Prostate gland (tissue), 2 donors: ENCODE results near the gene CDH8. TPM values are rescaled to one million over a fixed set of nuclear protein-coding genes. Genes with fewer than 3 reads are reported as not detected.

ENCODE experiments used
- DNase-seq: peaks from one replicate; pipeline ENCODE4 v3.0.0-alpha.2; 2019; ENCODE audit warnings: low spot score
- H3K27ac ChIP-seq, 2 donors: fragments of 200-600 bp; sonication (generic); 2 replicates each; pipeline ENCODE4 v1.5.1; 2017 to 2019
- H3K27me3 ChIP-seq: fragments of 200-600 bp; sonication (generic); replicated peaks from 2 replicates; pipeline ENCODE4 v1.5.1; 2019; ENCODE audit not compliant: insufficient read depth
- H3K36me3 ChIP-seq, 2 donors: fragments of 200-600 bp; sonication (generic); 1 replicate in 1 of 2; 2 replicates in 1 of 2; pipeline versions ENCODE4 v1.5.1 to v1.8.1; 2017 to 2019
- H3K4me1 ChIP-seq: fragments of 200-600 bp; sonication (generic); replicated peaks from 2 replicates; pipeline ENCODE4 v1.5.1; 2019
- H3K4me3 ChIP-seq, 2 donors: fragments of 200-600 bp; sonication (generic); 2 replicates each; pipeline ENCODE4 v1.5.1; 2017 to 2019
- H3K9me3 ChIP-seq: fragments of 200-600 bp; sonication (generic); 2 replicates; pipeline ENCODE4 v1.5.1; 2017
- CTCF ChIP-seq, 4 experiments: fragments of 200-600 bp in 2 of 4; fragments of 450-650 bp in 2 of 4; sonication (generic) in 2 of 4; IDR thresholded peaks; 1 replicate in 3 of 4; 2 replicates in 1 of 4; pipeline ENCODE4 v1.5.1; 2016 to 2019; ENCODE audit warnings: antibody characterized with exemption in 4 of 4, mild to moderate bottlenecking in 2 of 4, moderate library complexity in 2 of 4
- POLR2A ChIP-seq: fragments of 450-650 bp; IDR thresholded peaks from one replicate; pipeline ENCODE4 v1.6.1; 2016; ENCODE audit warnings: antibody characterized with exemption, mild to moderate bottlenecking
- POLR2AphosphoS5 ChIP-seq: sonication (generic); formaldehyde crosslinking; IDR thresholded peaks from one replicate; pipeline ENCODE4 v1.6.1; 2017; ENCODE audit warnings: antibody characterized with exemption
- whole genome bisulfite sequencing: methylation state at CpG from one replicate; pipeline ENCODE4 v1.1.5; 2018; 5-methylcytosine and 5-hydroxymethylcytosine counted together
- intact Hi-C: fragments of 100-400 bp; cut with DNase I; formaldehyde crosslinking; loops from one replicate; pipeline ENCODE4 v1.14.2; 2022
- total RNA-seq, 2 donors: library from RNA; depleted of rRNA; stranded (reverse); fragments of >200 nt; gene quantifications; one replicate each; pipeline ENCODE4 v1.1.0, GENCODE V29; 2016

The CDH8 gene
- total RNA-seq, 2 donors from 2014 or later, result 1.0 to 3.1 TPM

GRCh38 chr16:62020681-62021080 is 15.6 kb downstream of the CDH8 start:
- Histone ChIP-seq H3K27ac (no peak overlapping the region), H3K9me3 (no peaks in the 10 kb centered on the region), H3K27me3 (no peaks in the 10 kb centered on the region), H3K4me3 (no peak overlapping the region), H3K4me1 (no peaks in the 10 kb centered on the region), H3K36me3 (no peaks in the 10 kb centered on the region)
- WGBS, result 51% methylated on average over 6 of the region's 6 CpGs
- intact Hi-C loops, result no loop called here
- DNase-seq, result no peak
- TF ChIP-seq CTCF (IDR thresholded peaks at IDR 0.05) (no peak), POLR2AphosphoS5 (no peak), POLR2A (no peak)

GRCh38 chr16:62019851-62020250 is 16.4 kb downstream of the CDH8 start:
- Histone ChIP-seq H3K27ac (no peak overlapping the region), H3K27me3 (no peaks in the 10 kb centered on the region), H3K4me3 (no peak overlapping the region), H3K4me1 (no peaks in the 10 kb centered on the region), H3K36me3 (no peaks in the 10 kb centered on the region), H3K9me3 (no peaks in the 10 kb centered on the region)
- WGBS, result 94% methylated on average over 1 of the region's 1 CpG
- TF ChIP-seq POLR2AphosphoS5 (no peak), POLR2A (no peak), CTCF (IDR thresholded peaks at IDR 0.05) (no peak)
- intact Hi-C loops, result no loop called here
- no peak for DNase-seq

- H3K9me3 ChIP-seq, result no peaks in the 10 kb centered on the region
These were observed 17.8 kb downstream of the CDH8 start for GRCh38 chr16:62018301-62019060.

GRCh38 chr16:62014319-62014923 is 21.8 kb downstream of the CDH8 start:
- TF ChIP-seq POLR2AphosphoS5 (no peak), CTCF (IDR thresholded peaks at IDR 0.05) (no peak), POLR2A (no peak)
- Histone ChIP-seq H3K36me3 (no peaks in the 10 kb centered on the region), H3K4me1 (no peaks in the 10 kb centered on the region), H3K27ac (no peak overlapping the region), H3K9me3 (no peaks in the 10 kb centered on the region), H3K27me3 (no peaks in the 10 kb centered on the region), H3K4me3 (no peak overlapping the region)
- 55% methylated on average over 8 of the region's 8 CpGs for WGBS
- DNase-seq, result no peak
- intact Hi-C loops, result no loop called here

More at GRCh38 chr16:62018301-62019060, 17.8 kb downstream of the CDH8 start:
- Histone ChIP-seq H3K4me1 (no peaks in the 10 kb centered on the region), H3K4me3 (no peak overlapping the region), H3K27me3 (no peaks in the 10 kb centered on the region), H3K36me3 (no peaks in the 10 kb centered on the region), H3K27ac (no peak overlapping the region)
- WGBS, result 83% methylated on average over 15 of the region's 15 CpGs
- DNase-seq, result no peak
- intact Hi-C loops, result no loop called here
- TF ChIP-seq POLR2A, result no peak
- TF ChIP-seq POLR2AphosphoS5, result no peak
- TF ChIP-seq CTCF (IDR thresholded peaks at IDR 0.05), result no peak

GRCh38 chr16:62010186-62010585 is 26.1 kb downstream of the CDH8 start:
- no peak for DNase-seq
- H3K27me3 ChIP-seq, result no peaks in the 10 kb centered on the region
- 76% methylated on average over 4 of the region's 4 CpGs for WGBS
- H3K4me3 ChIP-seq, result no peak overlapping the region
- TF ChIP-seq POLR2A (no peak), CTCF (IDR thresholded peaks at IDR 0.05) (no peak), POLR2AphosphoS5 (no peak)
- no peaks in the 10 kb centered on the region for H3K9me3 ChIP-seq
- no peaks in the 10 kb centered on the region for H3K36me3 ChIP-seq
- no peaks in the 10 kb centered on the region for H3K4me1 ChIP-seq
- intact Hi-C loops, result no loop called here
- H3K27ac ChIP-seq, result no peak overlapping the region
